Stimulated activated CD4-positive, alpha-beta T cell treated with anti-CD3 and anti-CD28 coated beads, TNF-alpha, amount 100 ng/mL, for 4 hours (primary cell): Measurements from ENCODE around the gene FAM184B.

ENCODE experiments used
- DNase-seq, 3 experiments: peaks; one replicate each; pipeline ENCODE4 v3.0.0-alpha.2; 2020; ENCODE audit warnings: low read depth in 3 of 3

The FAM184B gene

DNA sequence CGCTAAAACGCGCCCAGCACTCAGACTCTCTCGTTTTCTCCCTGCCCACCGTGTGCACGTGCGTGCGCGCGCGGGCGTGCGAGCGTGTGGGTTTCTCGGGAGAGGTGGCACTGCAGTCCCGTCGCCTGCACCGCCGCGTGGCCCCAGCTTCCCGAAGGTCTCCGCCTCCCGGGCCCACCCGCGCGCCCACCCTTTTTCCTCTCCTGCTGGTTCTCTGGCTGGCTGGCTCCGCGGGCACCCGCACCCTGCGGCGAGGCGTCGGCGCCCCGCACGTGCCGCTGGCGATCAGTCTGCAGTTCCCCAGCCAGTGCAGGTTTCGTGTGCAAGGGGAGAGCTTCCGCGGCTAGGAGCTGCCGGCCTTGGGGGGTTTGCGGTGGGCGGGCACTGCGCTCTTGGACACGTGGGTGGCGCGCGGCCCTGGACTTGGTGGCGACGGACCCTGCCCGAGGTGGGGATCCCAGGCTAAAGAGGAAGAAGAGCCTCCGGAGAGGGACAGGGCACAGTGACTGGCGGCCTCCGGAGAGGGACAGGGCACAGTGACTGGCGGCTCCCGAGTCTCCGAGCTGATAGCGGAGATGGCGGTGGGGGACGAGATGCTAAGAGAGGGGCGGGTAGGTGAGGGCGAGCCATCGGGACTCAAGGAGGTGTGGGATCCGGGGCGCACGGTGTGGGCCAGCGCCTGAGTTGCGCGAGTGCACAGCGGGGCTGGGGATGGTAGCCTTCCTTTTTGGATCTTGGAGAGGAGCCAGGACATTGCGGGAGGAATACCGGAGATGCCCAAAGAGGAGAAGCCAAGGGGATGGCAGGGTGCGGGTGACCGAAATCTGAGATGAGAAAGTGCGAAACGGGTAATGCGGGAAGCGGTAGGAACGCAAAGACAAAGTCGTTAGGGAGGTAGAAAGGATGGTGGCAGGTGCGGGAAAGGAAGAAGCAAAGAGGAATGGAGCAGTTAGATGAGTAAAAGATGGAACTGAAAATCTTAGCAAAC is at the start of gene FAM184B:
Gene FAM184B (minus strand): TSS at position 322 of the 988 bp plus-strand sequence. CDS start 322 bp downstream, outside the sequence.
- no peak for DNase-seq

DNA sequence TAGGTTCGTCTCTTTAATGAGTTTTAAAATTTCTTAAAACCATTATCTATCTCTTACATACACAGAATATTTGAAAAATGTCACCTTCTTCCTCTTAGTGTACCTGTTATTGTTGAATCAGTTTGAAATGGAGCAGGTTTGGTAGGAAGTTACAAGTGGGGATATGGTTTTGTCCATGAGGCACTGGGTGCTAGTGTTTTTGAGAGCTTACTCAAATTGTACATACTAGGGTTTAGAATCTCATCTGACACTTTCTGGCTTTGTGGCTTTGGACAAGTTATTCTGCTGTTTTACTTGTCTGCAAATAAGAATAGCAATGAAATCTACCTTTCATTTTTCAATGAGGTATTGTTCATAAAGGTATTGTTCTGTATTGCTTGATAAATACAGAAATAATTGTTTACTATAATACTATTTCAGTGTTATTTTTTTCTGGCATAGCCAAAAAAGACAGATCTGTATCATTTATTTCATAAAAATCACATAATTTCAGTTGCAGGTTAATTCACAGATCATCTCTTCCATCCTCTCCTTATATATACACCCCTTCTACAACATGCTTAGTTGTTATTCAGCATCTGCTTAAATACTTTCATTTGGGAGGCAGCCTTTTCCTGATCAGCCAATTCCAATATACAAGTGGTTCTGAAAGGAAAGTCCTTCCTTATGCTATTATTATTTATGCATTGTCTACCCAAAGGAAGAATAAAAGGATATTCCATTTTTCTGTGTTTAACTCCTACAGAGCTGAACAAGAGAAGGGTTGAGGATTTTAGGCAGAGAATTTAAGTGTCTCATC is 42.6 kb upstream of the FAM184B start:
- DNase-seq = no peak

DNA sequence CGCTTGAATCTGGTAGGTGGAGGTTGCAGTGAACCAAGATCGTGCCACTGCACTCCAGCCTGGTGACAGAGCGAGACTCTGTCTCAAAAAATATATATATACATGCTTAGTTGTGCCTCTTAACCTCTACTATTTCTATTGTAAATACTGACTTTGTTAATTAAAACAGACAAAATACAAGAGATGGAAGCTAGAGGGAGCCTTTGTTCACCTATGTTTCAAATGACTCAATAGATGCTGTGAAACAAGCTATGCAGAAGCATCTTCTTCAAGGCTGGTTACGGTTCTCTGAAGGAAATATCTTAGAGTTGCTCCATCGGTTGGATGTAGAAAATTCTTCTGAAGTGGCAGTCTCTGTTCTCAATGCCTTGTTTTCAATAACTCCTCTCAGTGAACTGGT is 35.6 kb upstream of the FAM184B start:
- DNase-seq = no peak

DNA sequence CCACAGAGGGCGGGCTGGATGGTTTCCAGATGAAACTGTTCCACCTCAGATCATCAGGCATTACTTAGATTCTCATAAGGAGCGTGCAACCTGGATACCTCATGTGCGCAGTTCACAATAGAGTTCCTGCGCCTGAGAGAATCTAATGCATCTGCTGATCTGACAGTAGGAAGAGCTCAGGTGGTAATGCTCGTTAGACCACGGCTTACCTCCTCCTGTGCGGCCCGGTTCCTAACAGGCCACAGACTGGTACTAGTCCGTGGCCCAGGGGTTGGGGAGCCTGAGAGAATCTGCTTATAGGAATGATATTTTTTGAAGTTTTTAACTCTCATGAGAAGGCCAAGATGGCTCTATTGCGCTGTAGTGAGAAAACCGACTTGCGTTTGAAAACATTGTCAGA is 34.7 kb upstream of the FAM184B start:
- no peak for DNase-seq

DNA sequence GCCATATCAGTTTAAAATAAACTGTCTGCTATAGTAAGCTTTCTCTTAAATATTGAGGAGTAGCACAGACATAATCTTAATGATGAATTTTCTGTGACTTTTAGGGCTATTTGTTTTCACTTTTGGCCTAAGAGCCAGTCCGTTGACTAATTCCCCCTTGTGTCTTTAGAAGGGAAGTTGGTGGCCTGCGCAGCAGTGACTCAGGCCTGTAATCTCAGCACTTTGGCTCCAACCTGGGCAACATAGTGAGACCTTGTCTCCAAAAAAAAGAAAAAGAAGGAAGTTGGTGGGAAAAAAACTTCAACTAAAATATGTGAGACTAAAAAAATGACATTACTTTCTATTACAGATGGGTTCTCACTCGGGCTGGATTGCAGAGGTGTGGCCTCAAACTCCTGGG is 32.7 kb upstream of the FAM184B start:
- no peak for DNase-seq

DNA sequence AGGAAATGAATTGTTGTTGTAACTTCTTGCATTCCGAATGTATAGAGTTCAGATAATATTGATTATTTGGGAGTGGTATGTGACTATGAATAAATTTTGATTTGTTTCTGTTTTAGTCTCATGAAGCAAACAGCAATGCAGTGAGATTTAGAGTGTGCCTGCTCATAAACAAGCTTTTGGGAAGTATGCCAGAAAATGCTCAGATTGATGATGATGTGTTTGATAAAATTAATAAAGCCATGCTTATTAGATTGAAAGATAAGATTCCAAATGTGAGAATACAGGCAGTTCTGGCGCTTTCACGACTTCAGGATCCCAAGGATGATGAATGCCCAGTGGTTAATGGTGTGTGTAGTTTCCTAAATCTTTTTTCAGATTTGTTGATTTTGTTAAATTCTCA is 31.4 kb upstream of the FAM184B start:
- DNase-seq = no peak

DNA sequence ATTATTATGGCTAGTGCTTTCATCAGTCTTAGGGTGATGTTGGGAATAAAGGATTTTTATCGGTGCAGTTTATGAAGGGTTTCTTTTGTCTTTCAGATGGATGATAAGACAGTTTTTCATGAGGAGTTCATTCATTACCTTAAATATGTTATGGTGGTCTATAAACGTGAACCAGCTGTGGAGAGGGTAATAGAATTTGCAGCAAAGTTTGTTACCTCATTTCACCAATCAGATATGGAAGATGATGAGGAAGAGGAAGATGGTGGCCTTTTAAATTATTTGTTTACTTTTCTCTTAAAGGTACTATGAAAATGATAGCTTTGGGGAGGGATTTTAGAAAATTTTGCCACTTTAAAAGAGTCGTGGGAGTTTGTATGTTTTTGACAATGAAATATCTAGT is 30.7 kb upstream of the FAM184B start:
- DNase-seq = no peak

DNA sequence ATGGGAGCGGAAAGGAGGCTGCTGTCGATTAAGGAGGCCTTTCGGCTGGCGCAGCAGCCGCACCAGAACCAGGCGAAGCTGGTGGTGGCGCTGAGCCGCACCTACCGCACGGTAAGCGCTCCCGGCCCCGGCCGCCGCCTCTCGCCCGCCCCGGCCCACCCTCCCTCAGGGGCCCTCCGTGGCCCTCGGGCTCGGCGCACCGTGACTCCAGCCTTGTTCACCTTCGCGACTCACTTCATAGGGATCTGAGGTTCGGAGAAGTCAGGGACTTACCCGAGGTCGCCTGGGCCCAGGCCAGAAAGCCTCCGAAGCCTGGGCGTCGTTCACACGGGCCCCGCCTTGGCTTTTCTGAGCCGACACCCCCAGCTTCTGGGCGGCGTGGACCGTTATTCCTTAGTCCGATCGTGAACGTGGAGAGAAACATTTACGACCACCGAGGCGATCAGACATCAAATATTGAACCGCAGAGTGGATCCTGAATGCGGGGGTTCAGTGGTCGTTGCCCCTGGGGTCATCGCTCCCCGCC is 29.7 kb upstream of the FAM184B start:
- DNase-seq = no peak

DNA sequence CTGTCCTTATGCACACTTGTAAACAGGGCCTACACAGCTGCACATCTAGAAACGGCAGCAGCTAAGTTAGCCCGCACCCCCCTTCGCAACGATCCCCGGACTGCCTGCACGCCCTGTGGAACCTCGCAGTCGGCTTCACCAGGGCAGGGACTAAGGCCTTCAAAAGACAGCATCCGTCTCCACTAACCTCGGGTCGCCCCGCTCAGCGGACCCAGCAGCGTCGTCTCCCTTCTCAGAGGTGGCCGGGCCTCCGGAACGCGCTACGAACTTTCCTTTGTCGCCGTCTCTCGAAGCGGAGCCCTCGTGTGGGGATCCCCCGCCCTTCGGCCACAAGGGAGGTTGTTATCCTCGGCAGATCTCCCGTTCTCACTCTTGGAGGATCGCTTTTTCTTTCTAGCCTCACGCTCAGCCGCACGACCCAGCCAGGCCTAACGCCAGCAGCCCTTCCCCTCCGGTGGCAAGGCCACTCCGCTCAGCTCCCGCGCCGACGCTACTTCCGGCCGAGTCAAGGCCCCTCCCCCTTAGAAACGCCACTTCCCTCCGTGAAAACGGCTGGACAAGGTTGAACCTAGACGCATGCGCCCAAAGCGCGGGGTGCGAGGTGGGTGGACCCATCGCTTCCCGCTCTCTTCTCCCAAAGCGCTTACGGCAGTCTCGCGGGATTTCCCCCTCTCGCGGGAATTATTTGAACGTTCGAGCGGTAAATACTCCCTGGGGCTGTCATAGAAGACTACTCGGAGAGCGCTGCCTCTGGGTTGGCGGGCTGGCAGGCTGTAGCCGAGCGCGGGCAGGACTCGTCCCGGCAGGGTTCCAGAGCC is 29.0 kb upstream of the FAM184B start, which contains the start of the genes DCAF16 and NCAPG:
Gene DCAF16 (minus strand): TSS at position 498 of the 818 bp plus-strand sequence. CDS start 6,616 bp downstream, outside the sequence.
Gene NCAPG (plus strand): TSS at position 720 of the 818 bp plus-strand sequence. CDS start 99 bp downstream, outside the sequence.
- DNase-seq = peak; percentile 96 to 98 (median 98)

DNA sequence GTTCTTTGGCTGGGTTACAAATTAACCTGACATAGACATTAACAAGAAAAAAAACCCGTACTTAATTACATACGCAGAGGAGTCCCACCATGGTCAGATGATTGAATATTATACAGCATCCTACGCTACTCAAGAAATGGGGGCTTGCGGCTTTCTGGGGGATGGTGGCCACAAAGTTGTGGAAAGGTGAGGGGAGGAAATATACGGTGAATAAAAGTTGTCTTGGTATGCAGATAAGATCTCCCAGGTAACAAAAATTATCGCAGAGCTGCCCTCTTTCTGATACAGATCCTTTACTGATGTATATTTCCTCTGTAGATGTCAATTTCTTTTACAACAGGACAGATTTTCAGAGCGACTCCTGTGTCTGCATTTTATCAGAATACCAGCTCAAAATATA is 28.2 kb upstream of the FAM184B start:
- DNase-seq = no peak

DNA sequence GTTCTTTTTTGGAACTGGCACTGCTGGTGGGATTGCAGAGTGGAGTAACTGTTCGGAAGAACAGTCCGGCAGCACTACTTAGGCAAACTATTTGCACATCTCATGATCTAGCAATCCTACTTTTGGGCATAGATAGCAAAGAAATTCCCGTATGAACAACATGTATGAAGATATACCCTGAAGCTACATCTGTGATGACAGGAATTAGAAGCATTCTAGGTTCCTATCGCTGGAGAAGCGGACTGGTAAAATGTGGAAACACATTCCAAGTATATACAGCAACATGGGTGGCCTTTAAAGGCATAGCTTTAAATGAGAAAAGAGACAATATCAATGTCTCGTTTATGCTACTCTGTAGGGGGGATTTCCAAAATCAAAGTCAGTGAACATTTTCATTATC is 26.0 kb upstream of the FAM184B start:
- DNase-seq = no peak

DNA sequence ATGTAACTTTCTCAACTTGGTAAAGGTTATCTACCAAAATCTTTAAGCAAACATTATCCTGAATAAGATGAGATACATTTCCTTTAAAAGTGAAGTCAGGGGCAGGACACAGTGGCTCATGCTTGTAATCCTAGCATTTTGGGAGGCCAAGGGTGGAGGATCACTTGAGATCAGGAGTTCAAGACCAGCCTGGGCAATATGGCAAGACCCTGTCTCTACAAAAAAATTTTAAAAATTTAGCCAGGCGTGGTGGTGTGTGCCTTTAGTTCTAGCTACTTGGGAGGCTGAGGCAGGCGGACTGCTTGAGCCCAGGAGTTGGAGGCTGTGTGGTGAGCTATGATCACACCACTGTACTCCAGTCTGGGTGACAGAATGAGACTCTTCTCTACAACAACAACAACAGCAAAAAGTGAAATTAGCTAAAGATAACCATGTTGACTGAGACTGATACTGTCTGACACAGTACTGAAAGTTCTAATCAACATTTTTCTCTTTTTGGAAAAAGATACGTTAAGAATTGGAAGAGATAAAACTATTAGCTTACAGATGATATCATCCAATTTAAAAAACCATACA is 24.2 kb upstream of the FAM184B start:
- no peak for DNase-seq

DNA sequence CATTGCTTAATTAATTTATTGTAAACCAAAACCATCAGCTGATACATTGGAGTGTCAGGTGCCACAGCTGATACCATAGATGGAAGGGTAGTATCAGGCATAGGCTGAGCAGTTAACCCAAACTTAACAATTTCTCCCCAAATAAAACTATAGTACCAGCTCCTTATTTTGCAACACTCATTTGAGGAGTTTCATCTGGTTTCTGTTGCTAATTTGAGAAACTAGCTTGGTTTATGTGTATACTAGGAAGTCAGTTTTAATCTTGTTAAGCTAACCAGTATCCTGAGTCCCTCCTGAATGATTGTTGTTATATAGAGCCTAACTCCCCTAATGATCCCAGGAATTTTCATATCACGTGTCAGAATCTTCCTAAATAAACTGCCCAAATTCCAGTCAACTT is 16.4 kb upstream of the FAM184B start:
- DNase-seq = no peak

DNA sequence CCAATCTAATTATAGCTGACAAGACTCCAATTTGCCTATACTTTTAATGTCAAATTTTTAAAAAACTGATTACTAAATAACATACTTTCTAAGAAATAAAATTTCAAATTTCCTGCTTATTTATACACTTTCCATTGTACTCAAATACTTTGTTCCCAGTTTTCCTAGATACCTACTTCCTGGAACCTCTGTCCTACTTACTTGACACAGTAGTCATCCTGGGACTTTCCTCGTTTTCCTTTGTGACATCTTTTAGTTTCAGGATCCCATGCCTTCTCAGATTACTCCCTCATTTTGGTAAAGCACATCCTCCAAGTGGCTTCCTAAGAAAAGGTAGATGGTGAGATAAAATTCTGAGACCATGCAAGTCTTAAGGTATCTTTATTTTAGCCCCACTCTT is 13.3 kb upstream of the FAM184B start:
- DNase-seq = no peak

DNA sequence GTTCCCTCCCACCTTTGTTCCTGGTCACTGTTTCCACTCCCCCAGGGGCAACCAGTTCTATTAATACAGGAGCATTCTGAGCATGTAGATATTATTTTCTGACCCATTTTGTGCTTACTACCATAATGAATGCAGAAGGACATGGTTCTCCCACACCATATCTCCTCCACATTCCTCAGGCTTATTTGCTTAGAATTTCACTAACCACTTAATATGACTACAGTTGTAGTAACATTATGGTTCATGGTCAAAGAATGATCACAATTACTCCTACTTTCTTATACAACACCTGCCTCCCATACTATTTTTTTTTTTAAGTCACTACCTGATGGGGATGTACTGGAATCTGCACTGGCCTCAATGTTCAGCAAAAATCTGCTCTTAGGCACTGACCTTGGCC is 7.5 kb upstream of the FAM184B start:
- DNase-seq = no peak

DNA sequence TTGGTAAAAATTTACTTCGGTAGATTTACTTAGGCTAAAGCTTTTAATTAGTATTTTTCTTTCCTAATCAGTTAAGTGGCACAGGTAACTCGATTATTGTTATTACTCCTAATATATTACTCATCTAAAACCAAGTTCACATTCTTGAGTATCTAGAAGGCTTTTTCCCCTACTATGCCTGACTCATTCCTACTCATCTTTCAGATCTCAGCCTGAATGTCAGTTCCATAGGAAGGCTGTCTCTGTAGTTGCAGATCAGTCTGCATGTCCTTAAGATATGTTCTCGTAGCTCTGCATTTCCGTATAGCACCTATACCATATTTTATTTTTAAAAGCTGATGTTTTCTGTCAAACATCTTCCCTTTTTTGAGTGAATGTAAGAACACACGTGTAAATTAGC is 5.9 kb upstream of the FAM184B start:
- DNase-seq = no peak

DNA sequence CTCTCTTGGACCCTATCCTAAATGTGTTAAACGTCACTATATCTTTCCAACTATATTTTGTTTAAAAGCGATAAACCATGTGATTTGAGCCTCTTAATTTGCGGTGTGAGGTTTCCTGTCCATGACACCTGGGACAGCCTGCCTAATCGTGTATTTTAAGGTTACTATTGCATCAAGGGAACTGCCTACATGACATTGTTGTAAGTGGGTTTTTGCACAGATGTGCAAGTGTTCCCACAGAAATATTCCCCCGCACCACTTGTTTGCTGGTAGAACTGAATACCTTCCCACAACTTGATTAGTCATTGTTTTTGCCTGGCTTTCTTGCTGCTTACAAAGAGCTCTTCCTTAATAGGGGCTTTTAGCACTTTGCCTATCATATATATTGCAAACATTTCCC is 5.1 kb upstream of the FAM184B start:
- no peak for DNase-seq

DNA sequence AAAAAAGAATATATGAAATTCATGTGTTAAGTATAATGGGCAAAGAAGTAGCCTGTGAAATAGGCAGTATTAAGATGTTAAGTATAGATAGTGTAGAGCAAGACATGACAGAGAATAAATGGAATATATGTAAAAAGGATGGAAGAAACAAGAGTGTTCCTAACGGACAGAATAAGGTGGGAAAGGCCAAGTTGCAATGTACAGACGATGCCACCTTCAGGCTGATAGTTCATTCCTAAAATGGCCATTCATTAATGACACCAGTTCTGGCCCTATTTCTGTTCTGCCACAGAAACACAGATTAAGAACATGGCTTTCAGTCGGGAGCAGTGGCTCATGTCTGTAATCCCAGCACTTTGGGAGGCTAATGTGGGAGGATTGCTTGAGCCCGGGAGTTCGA is 4.4 kb upstream of the FAM184B start:
- no peak for DNase-seq

DNA sequence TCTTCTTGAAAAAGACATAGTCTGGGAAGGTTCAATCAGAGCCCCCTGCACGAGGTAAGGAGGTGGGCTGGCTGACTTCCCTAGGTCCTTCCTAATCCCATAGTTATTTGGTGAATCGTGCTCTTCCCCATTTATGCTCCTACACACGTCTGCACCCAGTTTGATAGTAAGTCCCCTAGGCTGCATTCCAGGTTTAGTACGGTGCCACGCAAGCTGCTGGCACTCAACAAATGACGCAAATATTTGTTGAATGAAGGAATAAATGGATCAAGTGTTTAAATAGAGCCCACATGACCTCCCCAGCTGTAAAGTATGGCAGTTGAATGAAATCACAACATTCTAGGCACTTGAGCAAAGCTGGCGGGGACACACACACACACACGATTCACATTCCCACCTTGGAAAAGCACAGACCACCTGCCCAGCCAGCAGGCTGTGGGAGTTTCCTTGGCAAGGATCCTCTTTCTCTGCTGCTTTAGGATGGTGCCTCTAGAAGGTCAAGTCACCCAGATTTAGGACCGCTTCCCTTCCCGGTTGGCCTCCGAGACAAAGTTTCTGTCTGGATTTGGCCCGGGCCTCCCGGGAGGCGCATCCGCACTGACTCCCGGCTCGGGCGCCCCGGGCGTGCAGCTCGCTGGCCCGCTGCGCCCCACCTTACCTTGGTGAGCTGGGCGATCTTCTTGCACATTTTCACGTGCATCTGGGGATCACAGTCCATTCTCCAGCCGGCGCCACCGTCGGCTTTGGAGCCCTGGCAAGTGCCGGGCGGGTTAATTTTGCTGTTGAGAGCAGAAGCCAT is 721 bp downstream of the FAM184B start:
- DNase-seq = no peak

DNA sequence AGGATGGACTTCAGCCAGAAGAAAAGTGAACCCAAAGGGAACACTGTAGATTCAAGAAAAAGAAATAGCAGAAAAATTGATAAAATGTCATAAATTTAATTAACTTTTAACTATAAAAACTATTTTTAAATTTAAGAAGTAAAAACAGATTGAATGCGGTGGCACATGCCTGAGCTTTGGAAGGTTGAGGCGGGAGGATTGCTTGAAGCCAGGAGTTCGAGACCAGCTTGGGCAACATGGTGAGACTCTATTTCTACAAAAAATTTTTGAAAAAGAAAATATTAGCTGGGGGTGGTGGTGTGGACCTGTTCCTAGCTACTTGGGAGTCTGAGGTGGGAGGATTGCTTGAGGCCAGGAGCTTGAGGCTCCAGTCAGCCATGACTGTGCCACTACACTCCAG is 3.0 kb downstream of the FAM184B start:
- no peak for DNase-seq
